HG03103 (cell line): ENCODE measurements around the gene ETNPPL.
"Not testable (repeated sequence)": the region's sequence is repeated elsewhere in the genome, so short reads cannot be mapped to it uniquely, and the experiment has no call there.

Experiments used
- ATAC-seq: cut with Tn5 transposase; IDR thresholded peaks from one replicate; pipeline ENCODE4 v1.9.1; 2021; ENCODE audit warnings: low read depth; ENCODE audit not compliant: unreplicated experiment

The ETNPPL gene

GRCh38 chr4:108763226-108763593, 357 bp upstream of the ETNPPL start:
- ATAC-seq, result no peak

- ATAC-seq, result no peak
Observed at GRCh38 chr4:108758498-108758897, 4.4 kb downstream of the ETNPPL start.

GRCh38 chr4:108754327-108754726, 8.5 kb downstream of the ETNPPL start:
- ATAC-seq, result no peak

GRCh38 chr4:108751321-108751720, 11.5 kb downstream of the ETNPPL start:
- ATAC-seq, result no peak

- ATAC-seq, result no peak
Observed at GRCh38 chr4:108749119-108749518, 13.7 kb downstream of the ETNPPL start.

GRCh38 chr4:108746511-108746910, 16.3 kb downstream of the ETNPPL start:
- no peak for ATAC-seq

- ATAC-seq, result no peak
Observed at GRCh38 chr4:108744307-108744706, 18.5 kb downstream of the ETNPPL start.

- ATAC-seq, result no peak
Observed at GRCh38 chr4:108742451-108743420, 20.1 kb downstream of the ETNPPL start.

GRCh38 chr4:108738003-108738706, 24.7 kb downstream of the ETNPPL start:
- no peak for ATAC-seq

GRCh38 chr4:108731006-108731405, 31.8 kb downstream of the ETNPPL start:
- no peak for ATAC-seq

GRCh38 chr4:108730579-108730978, 32.3 kb downstream of the ETNPPL start:
- no peak for ATAC-seq

GRCh38 chr4:108729731-108730130, 33.1 kb downstream of the ETNPPL start:
- no peak for ATAC-seq

GRCh38 chr4:108725457-108725856, 37.4 kb downstream of the ETNPPL start:
- ATAC-seq, result no peak

GRCh38 chr4:108717386-108717785, 45.5 kb downstream of the ETNPPL start:
- no peak for ATAC-seq

GRCh38 chr4:108716340-108716739, 46.5 kb downstream of the ETNPPL start:
- no peak for ATAC-seq

GRCh38 chr4:108714880-108715279, 48.0 kb downstream of the ETNPPL start:
- no peak for ATAC-seq

- not testable (repeated sequence) for ATAC-seq
Observed at GRCh38 chr4:108710578-108710977, 52.3 kb downstream of the ETNPPL start.

- ATAC-seq, result no peak
Observed at GRCh38 chr4:108709722-108710121, 53.1 kb downstream of the ETNPPL start.

GRCh38 chr4:108709234-108709633, 53.6 kb downstream of the ETNPPL start:
- ATAC-seq, result no peak

- ATAC-seq, result no peak
Observed at GRCh38 chr4:108706289-108706688, 56.6 kb downstream of the ETNPPL start.

- ATAC-seq, result no peak
Observed at GRCh38 chr4:108703966-108704365, 58.9 kb downstream of the ETNPPL start.

- no peak for ATAC-seq
Observed at GRCh38 chr4:108703370-108703769, 59.5 kb downstream of the ETNPPL start.
